Kidney epithelial cell (primary cell): ENCODE data around the gene SSNA1. TPM values are rescaled to one million over a fixed set of nuclear protein-coding genes. Genes with fewer than 3 reads are reported as not detected.

ENCODE experiments used
- DNase-seq: peaks from one replicate; pipeline ENCODE4 v3.0.0-alpha.2; 2010; ENCODE audit warnings: low read depth
- H3K27me3 ChIP-seq: 2 replicates; pipeline ENCODE4 v1.6.0; 2011; ENCODE audit warnings: low read length; ENCODE audit not compliant: control insufficient read depth, insufficient read depth
- H3K36me3 ChIP-seq: 2 replicates; pipeline ENCODE4 v1.5.1; 2011; ENCODE audit warnings: low read length; ENCODE audit not compliant: control insufficient read depth, insufficient read depth
- H3K4me3 ChIP-seq: 2 replicates; pipeline ENCODE4 v1.5.1; 2011; ENCODE audit warnings: low read depth, mild to moderate bottlenecking, control low read depth, low read length
- CTCF ChIP-seq: IDR thresholded peaks from 2 replicates; pipeline ENCODE4 v1.5.1; 2011; ENCODE audit warnings: mild to moderate bottlenecking, moderate library complexity, low read length, control low read depth, inconsistent platforms; ENCODE audit not compliant: insufficient read depth, poor library complexity, severe bottlenecking
- total RNA-seq: library from RNA; depleted of rRNA; stranded (reverse); fragments of >200 nt; gene quantifications from 2 replicates; pipeline ENCODE4 v1.2.3, GENCODE V29; 2015

Gene SSNA1
- total RNA-seq, 1 donor from 2014 or later = 95.1 TPM

GRCh38 chr9:137179761-137180160 is 8.7 kb upstream of the SSNA1 start:
- no peak for TF ChIP-seq CTCF
- Histone ChIP-seq H3K27me3 (peaks cover 12% of the 10 kb centered on the region), H3K4me3 (no peak overlapping the region), H3K36me3 (no peaks in the 10 kb centered on the region)
- DNase-seq = no peak

- H3K4me3 ChIP-seq = no peak overlapping the region
- no peak for TF ChIP-seq CTCF
- DNase-seq = no peak
- H3K36me3 ChIP-seq = no peaks in the 10 kb centered on the region
- H3K27me3 ChIP-seq = peaks cover 5% of the 10 kb centered on the region
Measured at GRCh38 chr9:137180491-137180890, 8.0 kb upstream of the SSNA1 start.

GRCh38 chr9:137181680-137182079 is 6.8 kb upstream of the SSNA1 start:
- DNase-seq = no peak
- no peaks in the 10 kb centered on the region for H3K36me3 ChIP-seq
- H3K4me3 ChIP-seq = no peak overlapping the region
- H3K27me3 ChIP-seq = no peaks in the 10 kb centered on the region
- TF ChIP-seq CTCF = no peak

DNA sequence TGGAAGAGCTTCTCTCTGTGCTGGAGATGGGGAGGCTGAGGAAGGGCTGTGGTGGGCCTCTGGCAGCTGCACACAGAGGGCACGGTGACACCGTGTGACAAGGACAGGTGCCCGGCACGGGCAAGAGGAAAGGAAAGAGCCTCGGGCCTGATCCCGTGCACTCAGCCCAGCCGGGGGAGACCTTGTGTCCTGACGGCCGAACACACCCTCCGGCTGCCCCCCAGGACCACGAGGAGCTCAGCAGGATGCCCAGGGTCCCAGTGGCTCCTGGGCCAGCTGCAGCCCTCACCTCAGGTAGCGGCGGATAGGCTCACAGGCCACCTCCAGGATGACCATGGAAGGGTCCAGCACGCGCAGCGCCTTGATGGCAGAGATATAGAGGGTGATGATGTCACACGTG is 5.6 kb upstream of the SSNA1 start:
- H3K36me3 ChIP-seq = no peaks in the 10 kb centered on the region

GRCh38 chr9:137183980-137184595 is 4.4 kb upstream of the SSNA1 start:
- no peak for DNase-seq
- Histone ChIP-seq H3K27me3 (no peaks in the 10 kb centered on the region), H3K4me3 (no peak overlapping the region), H3K36me3 (no peaks in the 10 kb centered on the region)
- no peak for TF ChIP-seq CTCF

More for the DNA sequence above, 5.6 kb upstream of the SSNA1 start:
- no peak for DNase-seq
- H3K27me3 ChIP-seq = no peaks in the 10 kb centered on the region
- no peak for TF ChIP-seq CTCF
- no peak overlapping the region for H3K4me3 ChIP-seq

GRCh38 chr9:137184881-137185660 is 3.4 kb upstream of the SSNA1 start:
- no peak for DNase-seq
- Histone ChIP-seq H3K27me3 (no peaks in the 10 kb centered on the region), H3K4me3 (no peak overlapping the region), H3K36me3 (no peaks in the 10 kb centered on the region)
- no peak for TF ChIP-seq CTCF
